A673 (cell line): Measurements from ENCODE around the gene PHACTR2.

Experiments
- EZH2 ChIP-seq: fragments of 200-600 bp; sonication (generic); IDR thresholded peaks from 2 replicates; pipeline ENCODE4 v1.6.1; 2017; ENCODE audit warnings: borderline replicate concordance, low read depth, mild to moderate bottlenecking, mixed read lengths, antibody characterized with exemption, low read length; ENCODE audit not compliant: poor library complexity, severe bottlenecking
- TF ChIP-seq, protein P1 (sequence below): fragments of 300-800, 200-600 bp; sonication (generic); conservative IDR thresholded peaks from 2 replicates; pipeline ENCODE4 v1.5.1; 2017; ENCODE audit warnings: low read depth, mild to moderate bottlenecking, antibody characterized with exemption, low read length, moderate library complexity, mixed read lengths

DNA sequence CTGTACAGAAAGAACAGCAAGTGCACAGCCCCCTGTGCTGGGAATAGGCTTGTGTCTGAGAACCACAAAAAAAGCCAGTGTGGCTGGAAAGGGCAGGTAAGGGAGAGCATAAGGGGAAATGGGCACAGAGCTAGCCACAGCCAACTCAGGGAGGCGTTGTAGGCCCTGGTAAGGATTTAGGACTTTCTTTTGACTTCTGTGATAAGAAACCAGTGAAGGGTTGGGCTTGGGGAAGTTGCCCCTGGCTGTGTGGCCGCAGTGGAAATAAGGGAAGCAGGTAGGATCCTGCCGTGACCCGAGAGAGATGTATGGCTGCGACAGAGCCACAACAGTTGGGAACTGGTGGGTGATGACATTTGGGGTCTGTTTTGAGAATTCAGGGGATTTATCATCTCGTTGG is 30.0 kb upstream of the PHACTR2 start:
- TF ChIP-seq, protein P1, sequence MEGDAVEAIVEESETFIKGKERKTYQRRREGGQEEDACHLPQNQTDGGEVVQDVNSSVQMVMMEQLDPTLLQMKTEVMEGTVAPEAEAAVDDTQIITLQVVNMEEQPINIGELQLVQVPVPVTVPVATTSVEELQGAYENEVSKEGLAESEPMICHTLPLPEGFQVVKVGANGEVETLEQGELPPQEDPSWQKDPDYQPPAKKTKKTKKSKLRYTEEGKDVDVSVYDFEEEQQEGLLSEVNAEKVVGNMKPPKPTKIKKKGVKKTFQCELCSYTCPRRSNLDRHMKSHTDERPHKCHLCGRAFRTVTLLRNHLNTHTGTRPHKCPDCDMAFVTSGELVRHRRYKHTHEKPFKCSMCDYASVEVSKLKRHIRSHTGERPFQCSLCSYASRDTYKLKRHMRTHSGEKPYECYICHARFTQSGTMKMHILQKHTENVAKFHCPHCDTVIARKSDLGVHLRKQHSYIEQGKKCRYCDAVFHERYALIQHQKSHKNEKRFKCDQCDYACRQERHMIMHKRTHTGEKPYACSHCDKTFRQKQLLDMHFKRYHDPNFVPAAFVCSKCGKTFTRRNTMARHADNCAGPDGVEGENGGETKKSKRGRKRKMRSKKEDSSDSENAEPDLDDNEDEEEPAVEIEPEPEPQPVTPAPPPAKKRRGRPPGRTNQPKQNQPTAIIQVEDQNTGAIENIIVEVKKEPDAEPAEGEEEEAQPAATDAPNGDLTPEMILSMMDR, result no peak
- no peak for TF ChIP-seq EZH2
